NCI-H2196 (cell line): ENCODE data around the gene NOXA1.
A peak's percentile ranks its signal among the peaks of the same experiment; 100 is the strongest.
"Not testable (repeated sequence)": the region's sequence is repeated elsewhere in the genome, so short reads cannot be mapped to it uniquely, and the experiment has no call there.

Experiments used
- DNase-seq: peaks from one replicate; lab custom pipeline; 2025; ENCODE audit not compliant: unreplicated experiment; lab: John Stamatoyannopoulos, UW

The NOXA1 gene

GRCh38 chr9:137422604-137423513 lies at the start of gene NOXA1, which contains the start of gene EXD3:
NOXA1 (plus strand) TSS chr9:137423393; CDS start chr9:137423530, 137 bp downstream.
EXD3 (minus strand) TSS chr9:137423162; CDS start chr9:137395357, 27,805 bp downstream.
- peak; percentile 97 for DNase-seq

GRCh38 chr9:137373611-137373980 lies 49.6 kb upstream of the NOXA1 start:
- DNase-seq = no peak

- DNase-seq = no peak
Observed at GRCh38 chr9:137374131-137374845, 48.9 kb upstream of the NOXA1 start.

- DNase-seq = no peak
Observed at GRCh38 chr9:137375321-137376058, 47.7 kb upstream of the NOXA1 start.

- no peak for DNase-seq
Observed at GRCh38 chr9:137376386-137376785, 46.8 kb upstream of the NOXA1 start.

GRCh38 chr9:137378688-137379410 lies 44.3 kb upstream of the NOXA1 start:
- not testable (repeated sequence) for DNase-seq

- DNase-seq = no peak
Observed at GRCh38 chr9:137379761-137380161, 43.4 kb upstream of the NOXA1 start.

- DNase-seq = no peak
Observed at GRCh38 chr9:137380171-137380570, 43.0 kb upstream of the NOXA1 start.

GRCh38 chr9:137380606-137381005 lies 42.6 kb upstream of the NOXA1 start:
- DNase-seq = no peak

- no peak for DNase-seq
Observed at GRCh38 chr9:137381501-137382443, 41.4 kb upstream of the NOXA1 start.

- DNase-seq = no peak
Observed at GRCh38 chr9:137382444-137383080, 40.6 kb upstream of the NOXA1 start.

GRCh38 chr9:137383081-137383783 lies 40.0 kb upstream of the NOXA1 start:
- no peak for DNase-seq

- DNase-seq = no peak
Observed at GRCh38 chr9:137383784-137384756, 39.1 kb upstream of the NOXA1 start.

GRCh38 chr9:137385061-137385655 lies 38.0 kb upstream of the NOXA1 start:
- no peak for DNase-seq

GRCh38 chr9:137386507-137387113 lies 36.6 kb upstream of the NOXA1 start:
- not testable (repeated sequence) for DNase-seq

- no peak for DNase-seq
Observed at GRCh38 chr9:137387114-137387890, 35.9 kb upstream of the NOXA1 start.
